ENCODE measurements around the gene MBL2. TPM values are rescaled to one million over a fixed set of nuclear protein-coding genes. Genes with fewer than 3 reads are reported as not detected.

MBL2 gene
- polyA plus RNA-seq (2013) = not detected

- ChIA-PET CTCF (interaction anchor here (0.9 to 14.6 kb wide), 3 partner anchors 8 to 30 kb away, joined by 3 to 433 read pairs (median 9); no protein-coding TSS in a partner anchor), POLR2A (no interaction called here)
- DNase-seq = no peak
- Histone ChIP-seq H3K27me3 (replicated peaks in 2 of 5; ENCODE audit: control insufficient read depth in 4 of 5, insufficient read depth in 5 of 5, low read length in 4 of 5) (no peaks in the 10 kb centered on the region), H3K36me3 (ENCODE audit: control insufficient read depth in 4 of 4, insufficient read depth in 4 of 4, low read length in 3 of 4) (no peaks in the 10 kb centered on the region), H3K27ac (ENCODE audit: insufficient read depth in 1 of 2, low read depth in 1 of 2, low read length in 2 of 2, poor library complexity in 1 of 2, severe bottlenecking in 2 of 2) (no peak within 1 kb of the TSS), H3K4me3 (ENCODE audit: control insufficient read depth in 1 of 7, extremely low read depth in 1 of 7, insufficient read depth in 4 of 7, low read depth in 2 of 7, low read length in 6 of 7) (no peak within 1 kb of the TSS), H3K4me1 (ENCODE audit: control extremely low read depth in 1 of 4, control insufficient read depth in 4 of 4, insufficient read depth in 4 of 4, low read length in 3 of 4) (peaks cover 0 to 10% (median 5%) of the 10 kb centered on the region in 4 experiments), H3K9me3 (ENCODE audit: control extremely low read depth in 1 of 5, control insufficient read depth in 4 of 5, insufficient read depth in 2 of 5, low read depth in 1 of 5, low read length in 4 of 5) (no peaks in the 10 kb centered on the region)
- WGBS (ENCODE audit: insufficient coverage) = 100% methylated on average over 3 of the region's 3 CpGs
Measured at GRCh38 chr10:52772623-52773022, at the start of gene MBL2. Gene MBL2 (minus strand): TSS chr10:52772784. CDS start chr10:52771635, 1,149 bp downstream.

- ChIA-PET POLR2A (no interaction called here), CTCF (interaction anchor here (1.7 kb wide), 1 partner anchor 41 kb away, joined by 4 read pairs; no protein-coding TSS in a partner anchor)
- DNase-seq = no peak
- Histone ChIP-seq H3K4me3 (ENCODE audit: control insufficient read depth in 1 of 7, extremely low read depth in 1 of 7, insufficient read depth in 4 of 7, low read depth in 2 of 7, low read length in 6 of 7) (no peak overlapping the region), H3K9me3 (ENCODE audit: control extremely low read depth in 1 of 5, control insufficient read depth in 4 of 5, insufficient read depth in 2 of 5, low read depth in 1 of 5, low read length in 4 of 5) (no peaks in the 10 kb centered on the region), H3K27ac (ENCODE audit: insufficient read depth in 1 of 2, low read depth in 1 of 2, low read length in 2 of 2, poor library complexity in 1 of 2, severe bottlenecking in 2 of 2) (no peak overlapping the region), H3K36me3 (ENCODE audit: control insufficient read depth in 4 of 4, insufficient read depth in 4 of 4, low read length in 3 of 4) (no peaks in the 10 kb centered on the region), H3K27me3 (replicated peaks in 2 of 5; ENCODE audit: control insufficient read depth in 4 of 5, insufficient read depth in 5 of 5, low read length in 4 of 5) (no peaks in the 10 kb centered on the region), H3K4me1 (ENCODE audit: control extremely low read depth in 1 of 4, control insufficient read depth in 4 of 4, insufficient read depth in 4 of 4, low read length in 3 of 4) (no peaks in the 10 kb centered on the region)
- WGBS (ENCODE audit: insufficient coverage) = no CpG with 5 or more reads among the region's 1 CpG
Measured at GRCh38 chr10:52820309-52820708, 47.7 kb upstream of the MBL2 start.

DNA sequence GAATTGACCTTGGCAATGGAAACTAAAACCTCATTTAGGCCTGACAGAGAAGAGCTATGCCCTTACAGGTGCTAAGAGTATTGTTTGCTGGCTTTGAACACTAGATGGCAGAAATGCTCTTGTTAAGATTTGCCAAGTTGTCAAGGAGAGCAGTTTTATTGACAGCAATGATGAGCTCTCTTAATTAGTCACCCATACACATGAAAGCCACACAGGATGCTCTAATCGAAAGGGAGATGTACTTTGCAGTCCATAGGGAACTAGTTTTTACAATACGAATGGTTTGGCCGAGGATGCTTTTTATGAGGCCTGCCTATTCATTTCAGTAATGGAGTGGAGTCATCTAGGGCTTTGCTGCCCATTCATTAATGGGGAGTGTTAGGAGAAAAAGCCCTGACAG, 45.4 kb upstream of the MBL2 start:
- H3K9me3 ChIP-seq (ENCODE audit: control extremely low read depth in 1 of 5, control insufficient read depth in 4 of 5, insufficient read depth in 2 of 5, low read depth in 1 of 5, low read length in 4 of 5) = no peaks in the 10 kb centered on the region
- H3K36me3 ChIP-seq (ENCODE audit: control insufficient read depth in 4 of 4, insufficient read depth in 4 of 4, low read length in 3 of 4) = no peaks in the 10 kb centered on the region
- H3K4me3 ChIP-seq (ENCODE audit: control insufficient read depth in 1 of 7, extremely low read depth in 1 of 7, insufficient read depth in 4 of 7, low read depth in 2 of 7, low read length in 6 of 7) = no peak overlapping the region
- CTCF ChIA-PET = interaction anchor here (0.7 to 1.4 kb wide), 5 partner anchors 10 to 77 kb away, joined by 3 to 4 read pairs (median 3); no protein-coding TSS in a partner anchor
- H3K4me1 ChIP-seq (ENCODE audit: control extremely low read depth in 1 of 4, control insufficient read depth in 4 of 4, insufficient read depth in 4 of 4, low read length in 3 of 4) = peaks cover 0 to 7% (median under 1%) of the 10 kb centered on the region in 4 experiments
- POLR2A ChIA-PET = no interaction called here
- WGBS (ENCODE audit: insufficient coverage) = 94% methylated on average over 2 of the region's 3 CpGs
- no peaks in the 10 kb centered on the region for H3K27me3 ChIP-seq (replicated peaks in 2 of 5; ENCODE audit: control insufficient read depth in 4 of 5, insufficient read depth in 5 of 5, low read length in 4 of 5)
- no peak overlapping the region for H3K27ac ChIP-seq (ENCODE audit: insufficient read depth in 1 of 2, low read depth in 1 of 2, low read length in 2 of 2, poor library complexity in 1 of 2, severe bottlenecking in 2 of 2)
- DNase-seq = peak; percentile 42 to 60 (median 57)

DNA sequence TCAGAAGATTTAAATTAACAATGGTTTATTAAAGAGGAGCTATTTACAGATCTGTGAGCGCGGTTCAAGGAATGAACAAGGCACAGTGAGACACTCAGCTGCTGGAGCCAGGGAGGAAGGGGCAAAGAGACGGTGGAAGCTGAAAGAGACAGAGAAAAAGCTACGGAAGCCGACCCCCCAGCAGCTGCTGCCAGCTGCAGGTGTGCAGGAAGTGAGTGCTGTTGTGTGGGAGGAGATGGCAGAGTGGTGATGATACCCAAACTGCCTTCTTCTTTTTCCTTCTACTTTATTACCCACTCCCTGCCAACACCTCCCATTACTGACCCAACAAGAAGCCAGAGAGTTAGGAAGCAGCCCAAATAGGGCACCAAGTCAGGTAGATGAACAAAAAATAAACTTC, 41.9 kb upstream of the MBL2 start:
- Histone ChIP-seq H3K4me3 (ENCODE audit: control insufficient read depth in 1 of 7, extremely low read depth in 1 of 7, insufficient read depth in 4 of 7, low read depth in 2 of 7, low read length in 6 of 7) (no peak overlapping the region), H3K27me3 (replicated peaks in 2 of 5; ENCODE audit: control insufficient read depth in 4 of 5, insufficient read depth in 5 of 5, low read length in 4 of 5) (no peaks in the 10 kb centered on the region), H3K4me1 (ENCODE audit: control extremely low read depth in 1 of 4, control insufficient read depth in 4 of 4, insufficient read depth in 4 of 4, low read length in 3 of 4) (peaks cover 0 to 7% (median under 1%) of the 10 kb centered on the region in 4 experiments), H3K9me3 (ENCODE audit: control extremely low read depth in 1 of 5, control insufficient read depth in 4 of 5, insufficient read depth in 2 of 5, low read depth in 1 of 5, low read length in 4 of 5) (no peaks in the 10 kb centered on the region), H3K36me3 (ENCODE audit: control insufficient read depth in 4 of 4, insufficient read depth in 4 of 4, low read length in 3 of 4) (no peaks in the 10 kb centered on the region), H3K27ac (ENCODE audit: insufficient read depth in 1 of 2, low read depth in 1 of 2, low read length in 2 of 2, poor library complexity in 1 of 2, severe bottlenecking in 2 of 2) (no peak overlapping the region)
- ChIA-PET CTCF (no interaction called here), POLR2A (no interaction called here)
- DNase-seq = peak in 2 of 3 donors; percentile 8 to 24
- WGBS (ENCODE audit: insufficient coverage) = 72% methylated on average over 3 of the region's 5 CpGs

DNA sequence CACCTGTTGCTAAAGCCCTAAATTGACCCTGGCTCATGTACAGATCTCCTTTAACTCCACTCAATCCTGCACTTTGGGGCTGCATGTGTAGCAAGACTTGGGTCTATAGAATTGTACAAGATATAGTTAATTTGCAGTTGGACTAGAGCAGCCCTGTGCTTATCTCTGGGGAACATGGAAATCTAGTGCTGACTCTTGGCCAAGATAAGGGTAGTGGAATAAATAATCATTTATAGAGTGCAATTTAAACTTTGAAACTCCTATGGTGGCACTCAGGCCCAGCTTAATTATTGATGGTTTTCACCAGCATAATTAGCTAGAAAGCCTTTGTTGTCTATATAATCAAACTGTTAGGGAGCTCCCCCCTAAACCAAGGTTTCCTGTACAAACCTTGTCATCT, 39.2 kb upstream of the MBL2 start:
- Histone ChIP-seq H3K27me3 (replicated peaks in 2 of 5; ENCODE audit: control insufficient read depth in 4 of 5, insufficient read depth in 5 of 5, low read length in 4 of 5) (no peaks in the 10 kb centered on the region), H3K4me1 (ENCODE audit: control extremely low read depth in 1 of 4, control insufficient read depth in 4 of 4, insufficient read depth in 4 of 4, low read length in 3 of 4) (peaks cover 0 to 7% (median under 1%) of the 10 kb centered on the region in 4 experiments), H3K9me3 (ENCODE audit: control extremely low read depth in 1 of 5, control insufficient read depth in 4 of 5, insufficient read depth in 2 of 5, low read depth in 1 of 5, low read length in 4 of 5) (no peaks in the 10 kb centered on the region), H3K36me3 (ENCODE audit: control insufficient read depth in 4 of 4, insufficient read depth in 4 of 4, low read length in 3 of 4) (no peaks in the 10 kb centered on the region), H3K4me3 (ENCODE audit: control insufficient read depth in 1 of 7, extremely low read depth in 1 of 7, insufficient read depth in 4 of 7, low read depth in 2 of 7, low read length in 6 of 7) (no peak overlapping the region), H3K27ac (ENCODE audit: insufficient read depth in 1 of 2, low read depth in 1 of 2, low read length in 2 of 2, poor library complexity in 1 of 2, severe bottlenecking in 2 of 2) (no peak overlapping the region)
- POLR2A ChIA-PET = no interaction called here
- peak in 1 of 3 donors; percentile 7 for DNase-seq
- CTCF ChIA-PET = no interaction called here

DNA sequence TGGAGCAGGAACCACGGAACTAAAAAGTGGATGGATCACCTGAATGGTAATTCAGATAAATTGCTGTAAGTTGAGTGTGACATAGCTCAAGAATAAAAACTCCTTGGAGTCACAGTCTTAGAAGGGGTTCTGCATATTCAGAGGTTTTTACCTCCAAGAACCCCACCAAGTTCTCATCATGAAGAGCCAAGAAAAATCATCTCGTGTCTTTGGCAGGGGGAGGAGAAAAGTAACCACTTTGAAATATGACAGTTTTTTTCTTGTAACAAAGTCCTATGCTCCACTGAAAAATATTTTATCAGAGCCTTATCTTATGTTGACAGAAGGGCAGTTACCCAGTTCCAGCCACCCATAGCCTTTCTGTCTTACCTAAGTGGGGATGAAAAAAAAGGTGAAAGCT, 38.2 kb upstream of the MBL2 start:
- Histone ChIP-seq H3K4me1 (ENCODE audit: control extremely low read depth in 1 of 4, control insufficient read depth in 4 of 4, insufficient read depth in 4 of 4, low read length in 3 of 4) (peaks cover 0 to 7% (median under 1%) of the 10 kb centered on the region in 4 experiments), H3K36me3 (ENCODE audit: control insufficient read depth in 4 of 4, insufficient read depth in 4 of 4, low read length in 3 of 4) (no peaks in the 10 kb centered on the region), H3K4me3 (ENCODE audit: control insufficient read depth in 1 of 7, extremely low read depth in 1 of 7, insufficient read depth in 4 of 7, low read depth in 2 of 7, low read length in 6 of 7) (no peak overlapping the region), H3K27me3 (replicated peaks in 2 of 5; ENCODE audit: control insufficient read depth in 4 of 5, insufficient read depth in 5 of 5, low read length in 4 of 5) (no peaks in the 10 kb centered on the region), H3K9me3 (ENCODE audit: control extremely low read depth in 1 of 5, control insufficient read depth in 4 of 5, insufficient read depth in 2 of 5, low read depth in 1 of 5, low read length in 4 of 5) (no peaks in the 10 kb centered on the region), H3K27ac (ENCODE audit: insufficient read depth in 1 of 2, low read depth in 1 of 2, low read length in 2 of 2, poor library complexity in 1 of 2, severe bottlenecking in 2 of 2) (no peak overlapping the region)
- ChIA-PET POLR2A (no interaction called here), CTCF (no interaction called here)
- no peak for DNase-seq
- 86% methylated on average over 1 of the region's 2 CpGs for WGBS (ENCODE audit: insufficient coverage)

- Histone ChIP-seq H3K27me3 (replicated peaks in 2 of 5; ENCODE audit: control insufficient read depth in 4 of 5, insufficient read depth in 5 of 5, low read length in 4 of 5) (no peaks in the 10 kb centered on the region), H3K4me3 (ENCODE audit: control insufficient read depth in 1 of 7, extremely low read depth in 1 of 7, insufficient read depth in 4 of 7, low read depth in 2 of 7, low read length in 6 of 7) (no peak overlapping the region), H3K4me1 (ENCODE audit: control extremely low read depth in 1 of 4, control insufficient read depth in 4 of 4, insufficient read depth in 4 of 4, low read length in 3 of 4) (no peaks in the 10 kb centered on the region), H3K27ac (ENCODE audit: insufficient read depth in 1 of 2, low read depth in 1 of 2, low read length in 2 of 2, poor library complexity in 1 of 2, severe bottlenecking in 2 of 2) (no peak overlapping the region), H3K9me3 (ENCODE audit: control extremely low read depth in 1 of 5, control insufficient read depth in 4 of 5, insufficient read depth in 2 of 5, low read depth in 1 of 5, low read length in 4 of 5) (no peaks in the 10 kb centered on the region), H3K36me3 (ENCODE audit: control insufficient read depth in 4 of 4, insufficient read depth in 4 of 4, low read length in 3 of 4) (no peaks in the 10 kb centered on the region)
- DNase-seq = no peak
- 94% methylated on average over 2 of the region's 2 CpGs for WGBS (ENCODE audit: insufficient coverage)
- ChIA-PET POLR2A (no interaction called here), CTCF (interaction anchor here (0.9 to 1.3 kb wide), 2 partner anchors 9 to 29 kb away, joined by 3 read pairs; no protein-coding TSS in a partner anchor)
Measured at GRCh38 chr10:52807803-52808202, 35.2 kb upstream of the MBL2 start.
